HG02763 (cell line): ENCODE measurements around the gene S100A13.

Source experiments
- ATAC-seq: cut with Tn5 transposase; IDR thresholded peaks from one replicate; pipeline ENCODE4 v1.9.1; 2021; ENCODE audit warnings: mild to moderate bottlenecking, moderate library complexity; ENCODE audit not compliant: unreplicated experiment

Gene S100A13

DNA sequence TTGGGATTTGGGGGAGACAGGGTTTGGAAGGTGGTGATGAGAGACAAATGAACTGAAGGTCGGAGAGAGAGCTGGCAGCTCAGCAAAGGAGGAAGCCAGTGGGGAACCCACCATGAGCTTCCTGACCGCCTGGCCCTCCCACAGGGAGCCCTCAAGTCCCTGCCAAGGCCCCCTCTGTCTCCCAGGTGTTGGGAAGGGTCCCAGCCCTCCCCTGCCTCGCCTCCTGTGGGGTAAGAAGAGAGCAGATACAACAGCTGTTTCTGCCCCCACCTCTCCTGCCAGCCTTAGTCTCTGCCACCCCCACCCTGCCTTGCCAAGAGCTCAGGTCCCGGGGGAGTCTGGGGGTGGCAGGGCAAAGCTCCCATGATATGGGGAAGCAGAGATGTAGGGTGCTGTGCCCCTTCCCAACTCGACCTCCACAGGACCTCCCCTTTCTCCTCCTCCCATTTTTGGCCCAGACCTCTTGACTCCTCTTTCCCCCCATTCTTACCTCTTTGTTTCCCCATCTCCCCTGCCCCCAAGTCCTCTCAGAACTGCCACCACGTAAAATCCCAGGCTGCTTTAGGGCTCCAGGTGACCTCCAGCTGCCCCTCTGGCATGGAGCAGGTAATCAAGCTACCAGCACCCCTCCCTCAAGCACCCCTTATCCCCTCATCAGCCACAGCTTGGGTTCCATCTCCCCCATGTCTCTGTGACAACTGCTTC, 1.5 kb upstream of the S100A13 start:
- ATAC-seq, result no peak

DNA sequence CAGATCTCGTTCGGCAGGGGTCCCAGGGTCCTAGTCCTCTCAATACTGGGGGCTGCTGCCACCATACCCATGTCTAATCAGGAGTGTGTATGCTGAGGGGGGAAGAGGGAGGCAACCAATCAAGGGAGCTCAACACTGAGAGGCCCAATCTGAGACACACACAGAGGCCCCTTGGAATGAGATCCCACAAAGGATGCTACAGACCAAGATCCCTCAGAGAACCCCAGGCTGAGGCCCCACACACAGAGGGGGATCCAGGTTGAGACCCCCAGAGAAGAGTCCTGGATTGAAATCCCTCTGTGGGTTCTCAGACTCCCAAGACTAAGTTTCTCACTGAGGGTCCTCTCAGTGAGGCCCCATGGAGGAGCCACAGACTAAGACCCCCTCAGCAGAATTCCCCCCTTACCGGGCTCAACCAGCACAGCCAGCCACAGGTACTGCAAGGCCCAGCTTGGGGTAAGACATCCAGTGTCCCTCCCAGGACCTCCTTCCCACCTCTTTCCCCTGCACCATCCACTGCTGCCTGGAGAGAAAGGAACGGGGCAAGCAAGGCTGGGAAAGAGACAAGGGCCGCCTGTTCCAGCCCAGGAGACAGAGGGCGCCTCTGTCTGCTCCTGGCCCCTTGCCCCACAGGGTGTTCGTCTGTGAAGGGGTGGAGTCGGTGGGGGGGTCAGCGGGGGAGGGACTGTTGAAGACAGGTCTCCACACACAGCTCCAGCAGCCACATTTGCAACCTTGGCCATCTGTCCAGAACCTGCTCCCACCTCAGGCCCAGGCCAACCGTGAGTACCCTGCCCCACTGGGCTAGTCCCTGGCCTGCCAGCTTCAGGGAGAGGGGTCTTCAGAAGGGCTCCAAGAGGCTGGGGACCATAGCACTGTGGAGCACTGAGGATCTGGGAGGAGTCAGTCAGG, 666 bp upstream of the S100A13 start, which contains the start of gene S100A1:
Gene S100A1, plus strand, starts transcription at position 720 of the 912 bp plus-strand sequence. CDS start 2,088 bp downstream, outside the sequence.
- no peak for ATAC-seq

DNA sequence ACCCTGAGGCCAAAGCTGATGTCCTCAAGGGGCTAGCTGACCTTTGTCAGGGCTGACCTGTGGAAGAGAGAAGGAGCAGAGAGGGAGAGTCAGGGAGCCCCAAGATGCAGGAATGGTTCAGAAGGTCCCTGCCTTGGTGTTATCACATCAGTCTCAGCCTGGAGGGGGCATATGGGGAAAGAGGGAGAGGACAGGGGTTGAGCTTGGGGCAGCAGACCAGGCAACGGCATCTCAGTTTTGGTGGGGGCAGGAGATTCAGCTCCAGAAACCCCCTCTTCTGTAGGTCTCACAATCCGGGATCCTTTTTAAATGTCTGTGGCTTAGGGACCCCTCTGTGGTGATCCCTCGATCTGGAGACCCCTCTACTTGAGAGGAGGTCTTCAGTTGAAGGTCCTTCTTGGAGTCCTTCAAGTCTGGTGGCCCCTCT, 815 bp downstream of the S100A13 start:
- no peak for ATAC-seq

DNA sequence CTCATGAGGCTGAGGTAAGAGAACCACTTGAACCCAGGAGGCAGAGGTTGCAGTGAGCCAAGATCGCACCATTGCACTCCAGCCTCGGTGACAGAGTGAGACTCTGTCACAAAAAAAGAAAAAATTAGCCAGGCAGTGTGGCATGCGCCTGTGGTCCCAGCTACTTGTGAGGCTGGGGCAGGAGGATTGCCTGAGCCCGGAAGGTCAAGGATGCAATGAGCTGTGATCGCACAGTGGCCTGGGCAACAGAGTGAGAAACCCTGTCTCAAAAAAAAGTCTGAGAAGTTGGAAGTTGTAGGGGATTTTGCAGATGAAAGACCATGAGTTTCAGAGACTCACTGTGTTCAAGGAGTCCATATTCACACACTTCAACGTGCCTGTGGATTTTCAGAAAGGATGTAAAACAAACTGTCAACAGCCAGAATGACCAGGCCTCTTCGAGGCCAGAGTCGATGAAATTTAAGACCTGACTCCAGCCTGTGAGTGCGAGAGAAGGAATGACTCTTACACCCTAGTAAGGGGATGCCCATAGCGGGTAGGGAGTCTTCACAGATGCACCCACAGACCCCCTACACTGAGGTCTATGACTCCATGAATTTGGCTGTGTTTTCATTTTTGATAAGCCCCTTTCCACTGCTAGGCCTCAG, 2.2 kb downstream of the S100A13 start:
- ATAC-seq, result no peak

DNA sequence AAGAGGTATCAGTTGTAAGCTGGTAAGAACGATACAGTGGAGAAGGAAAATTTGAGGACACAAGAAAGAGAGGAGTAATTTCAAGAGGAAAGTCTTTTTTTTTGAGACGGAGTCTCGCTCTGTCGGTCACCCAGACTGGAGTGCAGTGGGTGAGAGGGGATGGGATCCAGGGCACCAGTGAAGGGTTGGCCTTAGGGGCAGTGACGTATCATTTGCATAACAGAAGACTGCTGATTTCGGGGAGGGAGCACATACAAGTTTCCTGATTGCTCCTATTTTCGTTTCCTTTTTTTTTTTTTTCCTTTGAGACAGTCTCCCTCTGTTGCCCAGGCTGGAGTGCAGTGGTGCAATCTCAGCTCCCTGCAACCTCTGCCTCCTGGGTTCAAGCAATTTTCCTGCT, 4.2 kb downstream of the S100A13 start:
- no peak for ATAC-seq

DNA sequence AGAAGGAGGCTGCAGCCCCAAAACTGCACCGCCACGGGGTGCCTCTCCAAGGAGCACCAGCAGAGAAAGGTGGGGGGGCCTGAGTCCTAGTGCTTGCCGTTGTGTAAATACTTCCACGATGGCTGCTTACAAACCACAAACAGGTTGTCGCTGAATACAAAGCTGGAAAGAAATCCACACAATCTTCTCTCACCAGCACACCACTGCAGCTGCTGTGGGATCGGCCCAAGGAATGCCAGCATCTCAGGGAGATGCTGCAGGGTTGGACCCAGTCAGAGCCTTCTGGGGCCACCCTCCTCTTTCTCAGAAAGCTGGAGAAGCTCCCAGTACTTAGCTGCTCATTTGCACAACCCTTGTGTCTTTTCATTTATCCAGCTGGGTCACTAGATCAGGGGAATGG, 8.1 kb downstream of the S100A13 start:
- ATAC-seq, result no peak

DNA sequence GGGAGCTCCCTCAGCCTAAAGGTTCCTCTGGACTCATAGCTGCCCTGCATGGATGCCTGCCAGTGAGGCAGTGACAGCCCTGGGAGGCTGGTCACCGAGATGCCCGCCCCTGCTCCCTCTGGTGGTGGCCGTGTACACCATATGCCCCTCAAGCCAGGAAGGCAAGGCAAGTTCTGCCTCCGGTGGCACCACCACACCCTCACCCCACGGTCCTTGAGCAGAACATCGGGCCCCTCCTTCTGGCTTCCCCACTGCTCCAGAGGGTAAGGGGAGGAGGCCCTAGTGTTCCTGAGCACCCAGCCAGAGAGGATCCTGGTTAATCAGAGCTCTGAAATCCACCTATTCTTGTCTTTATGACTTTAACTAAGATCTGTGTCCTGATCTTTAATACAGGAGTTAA, 9.6 kb downstream of the S100A13 start:
- peak; percentile 58 for ATAC-seq

DNA sequence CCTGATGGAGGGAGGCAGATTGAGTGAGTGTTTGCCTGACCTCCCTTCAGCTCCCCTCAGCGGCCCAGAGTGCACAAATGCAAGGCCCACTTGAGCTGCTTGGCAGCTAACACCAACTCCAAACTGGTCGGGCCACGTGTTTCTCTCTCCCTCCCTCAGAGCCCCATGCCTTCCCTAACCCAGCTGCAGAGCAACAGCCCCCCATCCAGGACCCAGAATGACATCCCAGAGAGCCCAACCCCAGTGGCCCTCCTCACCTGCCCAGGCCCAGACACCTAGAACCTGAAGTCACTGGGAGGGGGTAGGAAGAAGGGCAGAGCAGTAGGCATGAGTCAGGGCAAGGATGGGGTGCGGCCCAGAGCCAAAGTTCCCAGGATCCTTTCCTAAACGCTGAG, 10.4 kb downstream of the S100A13 start:
- no peak for ATAC-seq

DNA sequence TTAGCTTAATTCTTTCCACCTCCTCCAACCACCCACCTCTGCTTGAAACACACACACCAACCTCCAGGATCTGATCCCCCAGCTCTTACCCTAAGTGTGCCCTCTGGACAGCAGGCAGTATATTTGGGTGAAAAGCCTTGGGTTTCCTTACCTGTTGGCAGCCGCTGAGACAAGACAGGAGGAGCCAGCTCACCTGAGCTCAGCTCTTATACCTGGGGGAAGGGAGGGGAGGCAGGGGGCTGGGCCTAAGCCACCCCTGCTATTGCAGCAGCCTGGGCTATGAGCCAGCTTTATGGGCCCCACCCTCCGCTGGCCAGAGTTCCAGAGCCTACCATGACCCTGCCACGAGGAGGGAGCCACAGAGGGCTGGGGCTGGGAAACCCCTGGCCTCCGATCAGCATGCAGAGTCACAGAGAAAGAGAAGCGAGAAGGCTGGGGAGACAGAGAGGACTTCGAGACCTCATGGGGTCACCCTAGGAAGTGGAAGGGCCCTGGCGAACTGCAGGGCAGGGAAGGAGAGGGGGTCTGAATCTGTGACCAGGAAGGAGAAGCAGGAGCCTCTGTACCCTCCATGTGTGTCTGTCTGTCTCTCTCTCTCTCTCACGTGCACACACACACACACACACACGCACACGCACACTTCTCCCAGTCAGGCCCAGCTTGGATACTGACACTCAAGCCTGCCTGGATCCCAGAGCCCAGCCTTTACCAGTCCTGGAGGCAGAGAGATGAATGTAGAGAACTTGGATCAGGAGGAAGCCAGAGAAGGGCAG, 11.0 kb downstream of the S100A13 start, which contains the start of gene S100A14:
Gene S100A14, minus strand, starts transcription at position 182 of the 773 bp plus-strand sequence. CDS start 467 bp downstream, outside the sequence.
- ATAC-seq, result no peak

DNA sequence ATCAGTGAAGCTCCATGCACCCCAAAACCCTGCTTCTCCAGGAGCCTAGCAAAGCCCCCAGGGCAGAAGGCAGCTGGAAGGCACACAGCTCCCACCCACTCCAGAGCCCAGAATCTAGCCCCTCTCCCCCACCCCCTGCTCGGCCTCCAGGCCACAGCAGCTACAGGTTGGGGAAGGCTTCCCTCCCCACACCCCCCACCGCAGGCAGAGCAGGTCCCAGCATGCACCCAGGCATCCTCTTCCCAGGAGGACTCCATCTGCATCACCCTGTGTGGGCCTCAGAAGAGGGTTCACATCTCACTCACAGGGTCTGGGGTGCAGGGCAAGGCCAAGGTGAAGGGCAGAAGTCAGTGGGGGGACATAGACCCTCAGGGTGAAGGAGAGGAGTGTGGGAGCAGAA, 11.9 kb downstream of the S100A13 start:
- ATAC-seq, result no peak

DNA sequence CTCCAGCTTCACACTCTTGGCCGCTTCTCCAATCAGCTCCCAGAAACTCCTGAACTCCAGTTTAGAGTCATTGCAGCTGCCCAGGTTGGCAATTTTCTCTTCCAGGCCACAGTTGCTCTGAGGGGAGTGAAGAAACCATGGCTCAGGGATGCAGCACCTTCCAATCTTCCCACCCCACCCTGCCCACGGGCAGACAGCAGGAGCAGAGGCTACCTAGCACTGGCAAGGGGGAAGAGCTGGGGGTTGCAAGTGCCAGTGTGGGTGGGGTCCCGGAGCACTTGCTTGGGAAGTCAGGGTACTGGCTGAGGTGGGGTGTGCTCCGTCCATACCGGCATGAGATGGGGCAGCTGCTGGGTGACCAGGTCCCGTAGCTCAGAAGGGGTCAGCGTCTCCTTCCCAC, 12.4 kb downstream of the S100A13 start:
- no peak for ATAC-seq

DNA sequence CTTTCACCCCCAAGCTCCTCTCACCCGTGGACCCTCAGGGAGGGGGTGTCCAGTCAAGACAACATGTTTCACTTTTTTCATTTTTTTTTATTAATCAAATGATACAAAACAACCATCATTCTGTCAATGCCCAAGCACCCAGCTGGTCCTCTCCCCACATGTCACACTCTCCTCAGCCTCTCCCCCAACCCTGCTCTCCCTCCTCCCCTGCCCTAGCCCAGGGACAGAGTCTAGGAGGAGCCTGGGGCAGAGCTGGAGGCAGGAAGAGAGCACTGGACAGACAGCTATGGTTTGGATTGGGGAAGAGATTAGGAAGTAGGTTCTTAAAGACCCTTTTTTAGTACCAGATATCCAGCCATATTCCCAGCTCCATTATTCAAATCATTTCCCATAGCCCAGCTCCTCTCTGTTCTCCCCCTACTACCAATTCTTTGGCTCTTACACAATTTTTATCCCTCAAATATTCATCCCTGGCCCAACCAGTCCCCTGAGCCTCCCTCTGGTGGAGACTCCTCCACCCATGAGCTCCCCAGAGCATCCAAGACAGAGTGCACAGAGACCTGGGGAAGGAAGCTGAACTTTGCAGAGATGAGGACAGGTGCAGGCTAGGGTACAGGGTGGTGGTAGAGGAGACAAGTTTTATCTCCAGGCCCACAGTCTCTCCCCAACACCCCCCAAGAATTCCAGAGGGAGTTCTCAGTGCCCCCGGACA, 13.0 kb downstream of the S100A13 start:
- no peak for ATAC-seq

DNA sequence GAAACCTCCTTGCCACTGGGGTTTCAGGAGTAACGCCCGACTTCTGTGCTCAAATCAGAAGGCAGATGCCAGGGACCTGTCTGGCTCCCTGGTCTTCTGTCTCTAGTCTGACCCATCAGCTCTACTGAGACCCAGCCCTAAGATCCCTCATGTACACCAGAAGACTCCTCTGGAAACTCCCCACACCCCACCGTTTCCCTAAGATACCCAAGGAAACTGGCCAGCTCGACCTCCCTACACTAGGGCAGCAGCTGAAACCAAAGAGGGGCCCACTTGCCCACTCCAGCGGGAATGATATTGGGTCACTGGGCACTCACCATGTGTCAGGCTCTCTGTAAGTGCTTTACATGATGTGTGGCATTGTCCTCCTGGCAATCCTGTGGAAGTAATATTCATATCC, 13.9 kb downstream of the S100A13 start:
- no peak for ATAC-seq

DNA sequence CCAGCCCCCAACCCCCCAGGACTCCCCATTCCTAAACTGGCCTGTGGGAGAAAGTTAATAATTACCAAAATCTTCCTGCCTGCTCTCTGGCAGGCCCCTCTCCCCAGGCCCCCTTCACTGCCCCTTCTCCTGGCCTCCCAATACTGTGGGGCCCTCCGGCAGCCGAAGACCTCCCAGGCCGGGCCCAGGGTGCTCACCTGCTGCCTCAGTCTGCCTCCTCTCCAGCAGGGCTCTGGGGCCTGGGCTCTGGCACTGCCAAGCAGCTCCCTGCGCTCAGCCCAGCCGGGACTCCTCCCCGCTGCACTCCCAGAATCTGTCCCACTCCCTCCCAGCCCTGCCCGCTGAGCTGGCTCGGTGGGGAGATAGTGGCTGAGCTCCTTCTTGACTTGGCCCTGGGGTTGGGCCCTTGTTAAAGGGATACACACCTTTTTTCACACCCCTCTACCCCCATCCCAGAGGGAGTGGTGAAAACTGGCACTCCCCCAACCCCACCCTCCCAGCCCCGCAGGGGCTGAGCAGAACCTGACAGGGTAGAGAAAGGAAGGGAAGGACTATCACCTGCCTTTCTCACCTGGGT, 14.5 kb downstream of the S100A13 start, which contains the start of gene S100A16:
Gene S100A16, minus strand, starts transcription at position 383 of the 577 bp plus-strand sequence. CDS start 4,986 bp downstream, outside the sequence.
- no peak for ATAC-seq

DNA sequence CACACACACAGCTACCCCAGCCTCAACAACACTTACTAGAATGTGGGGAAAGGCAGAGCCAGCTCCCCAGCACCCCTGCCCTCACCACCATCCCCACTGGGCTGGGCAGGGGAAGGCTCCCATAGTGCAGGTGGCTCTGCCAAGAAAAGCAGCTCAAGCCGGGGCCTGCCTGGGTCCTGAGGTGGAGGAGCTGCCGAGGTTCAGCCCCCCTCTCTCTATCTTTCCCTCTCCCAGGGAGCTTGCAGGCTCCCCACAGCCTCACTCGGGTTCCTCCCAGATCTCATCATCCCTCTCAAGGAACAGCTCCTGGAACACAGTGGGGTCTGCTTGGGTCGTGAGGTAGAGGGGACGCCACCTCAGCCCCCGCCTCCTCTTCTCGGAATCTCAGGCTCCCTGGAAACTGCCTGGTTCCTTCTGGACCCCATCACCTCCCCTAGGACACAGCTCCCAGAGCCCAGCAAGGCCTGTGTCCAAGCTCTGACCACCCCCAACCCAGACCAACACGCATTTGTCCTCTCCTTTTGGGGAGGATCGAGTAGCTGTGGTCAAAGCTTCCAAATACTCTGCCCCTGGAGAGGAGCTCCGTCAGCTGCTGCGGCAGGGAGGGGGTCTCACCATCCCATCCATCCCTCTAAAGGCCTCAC, 15.1 kb downstream of the S100A13 start:
- ATAC-seq, result no peak

DNA sequence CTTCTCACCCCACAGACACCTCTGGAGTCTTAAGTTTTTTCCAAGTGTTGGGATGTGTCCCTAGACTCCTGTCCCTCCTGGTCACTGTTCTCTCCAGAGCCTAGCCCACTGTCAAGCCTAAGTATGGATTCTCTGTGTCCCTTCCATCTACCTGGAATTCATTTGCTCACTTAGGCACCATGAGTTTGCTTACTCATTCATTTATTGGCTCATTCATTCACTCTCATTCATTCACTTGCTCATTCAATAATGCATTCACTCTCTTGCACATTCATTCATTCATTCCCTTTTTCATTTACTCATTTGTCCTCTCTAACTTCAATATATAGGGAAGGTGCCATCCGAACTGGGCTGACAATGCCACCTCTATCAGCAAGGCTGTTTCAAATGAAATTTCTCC, 15.9 kb downstream of the S100A13 start:
- ATAC-seq, result no peak

DNA sequence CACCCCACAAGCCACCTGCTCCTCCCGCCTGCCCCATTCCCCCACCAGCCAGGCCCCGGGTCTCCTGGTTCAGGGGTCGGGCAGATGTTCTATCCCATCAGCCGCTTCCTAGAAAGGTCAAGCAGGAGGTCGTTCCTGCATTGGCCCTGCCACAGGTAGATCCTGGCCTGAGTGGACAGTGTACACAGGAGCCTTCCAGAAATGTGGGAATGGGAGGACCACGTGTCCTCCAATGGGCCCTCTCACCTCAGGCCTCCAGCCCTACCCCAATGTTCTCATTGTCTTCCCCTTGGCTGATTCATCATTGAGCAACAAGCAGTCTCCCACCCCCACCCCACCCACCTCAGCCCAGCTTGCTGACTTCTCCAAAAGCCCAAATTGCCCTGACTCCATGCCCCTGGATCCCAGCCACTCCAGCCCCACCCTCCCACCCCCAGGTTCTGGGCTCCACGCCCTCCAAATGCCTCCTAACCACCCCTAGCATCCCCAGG, 16.4 kb downstream of the S100A13 start:
- no peak for ATAC-seq

DNA sequence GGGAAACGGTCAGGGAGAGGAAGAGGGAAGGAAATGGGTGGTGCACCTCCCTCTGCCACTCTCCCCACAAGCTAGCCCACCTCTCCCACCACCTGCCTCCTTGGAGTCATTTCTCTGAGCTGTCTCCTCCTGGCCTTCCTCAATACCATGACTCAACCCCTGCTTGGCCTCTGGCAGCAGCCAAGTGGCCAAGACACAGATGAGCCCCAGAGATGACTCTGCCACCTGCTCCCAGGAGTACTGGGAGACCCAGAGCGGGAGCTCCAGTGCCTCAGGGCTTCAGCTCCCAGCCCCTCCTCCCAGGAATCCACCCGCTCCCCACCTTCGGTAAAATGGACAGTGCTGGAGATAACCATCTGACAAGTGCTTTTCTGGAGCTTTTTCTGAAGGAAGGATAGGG, 17.0 kb downstream of the S100A13 start:
- ATAC-seq, result no peak

DNA sequence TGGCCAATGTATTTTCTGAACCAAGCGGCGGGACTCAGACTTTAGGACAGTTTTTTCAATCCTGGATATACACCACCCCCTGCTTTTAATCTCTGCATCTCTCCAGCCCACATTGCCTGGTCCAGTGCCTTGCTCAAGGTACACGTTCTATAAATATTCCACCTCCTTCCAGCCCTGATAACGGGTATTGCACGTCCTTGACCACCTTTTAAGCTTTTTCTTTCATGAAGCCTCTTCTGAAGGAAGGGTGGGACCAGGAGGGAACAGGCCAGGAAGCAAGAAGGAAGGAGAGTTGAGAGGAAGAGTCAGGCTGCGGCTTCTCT, 17.8 kb downstream of the S100A13 start:
- no peak for ATAC-seq
